ENCODE measurements around the gene LRCH4.

Gene LRCH4

GRCh38 chr7:100580466-100581283 is 5.3 kb downstream of the LRCH4 start:
- DNase-seq (ENCODE audit: low spot score) = no peak
- H3K4me3 ChIP-seq = no peak overlapping the region
- H3K27ac ChIP-seq = no peak overlapping the region
- TF ChIP-seq, protein P1, sequence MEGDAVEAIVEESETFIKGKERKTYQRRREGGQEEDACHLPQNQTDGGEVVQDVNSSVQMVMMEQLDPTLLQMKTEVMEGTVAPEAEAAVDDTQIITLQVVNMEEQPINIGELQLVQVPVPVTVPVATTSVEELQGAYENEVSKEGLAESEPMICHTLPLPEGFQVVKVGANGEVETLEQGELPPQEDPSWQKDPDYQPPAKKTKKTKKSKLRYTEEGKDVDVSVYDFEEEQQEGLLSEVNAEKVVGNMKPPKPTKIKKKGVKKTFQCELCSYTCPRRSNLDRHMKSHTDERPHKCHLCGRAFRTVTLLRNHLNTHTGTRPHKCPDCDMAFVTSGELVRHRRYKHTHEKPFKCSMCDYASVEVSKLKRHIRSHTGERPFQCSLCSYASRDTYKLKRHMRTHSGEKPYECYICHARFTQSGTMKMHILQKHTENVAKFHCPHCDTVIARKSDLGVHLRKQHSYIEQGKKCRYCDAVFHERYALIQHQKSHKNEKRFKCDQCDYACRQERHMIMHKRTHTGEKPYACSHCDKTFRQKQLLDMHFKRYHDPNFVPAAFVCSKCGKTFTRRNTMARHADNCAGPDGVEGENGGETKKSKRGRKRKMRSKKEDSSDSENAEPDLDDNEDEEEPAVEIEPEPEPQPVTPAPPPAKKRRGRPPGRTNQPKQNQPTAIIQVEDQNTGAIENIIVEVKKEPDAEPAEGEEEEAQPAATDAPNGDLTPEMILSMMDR (IDR thresholded peaks at IDR 0.05) = no peak

DNA sequence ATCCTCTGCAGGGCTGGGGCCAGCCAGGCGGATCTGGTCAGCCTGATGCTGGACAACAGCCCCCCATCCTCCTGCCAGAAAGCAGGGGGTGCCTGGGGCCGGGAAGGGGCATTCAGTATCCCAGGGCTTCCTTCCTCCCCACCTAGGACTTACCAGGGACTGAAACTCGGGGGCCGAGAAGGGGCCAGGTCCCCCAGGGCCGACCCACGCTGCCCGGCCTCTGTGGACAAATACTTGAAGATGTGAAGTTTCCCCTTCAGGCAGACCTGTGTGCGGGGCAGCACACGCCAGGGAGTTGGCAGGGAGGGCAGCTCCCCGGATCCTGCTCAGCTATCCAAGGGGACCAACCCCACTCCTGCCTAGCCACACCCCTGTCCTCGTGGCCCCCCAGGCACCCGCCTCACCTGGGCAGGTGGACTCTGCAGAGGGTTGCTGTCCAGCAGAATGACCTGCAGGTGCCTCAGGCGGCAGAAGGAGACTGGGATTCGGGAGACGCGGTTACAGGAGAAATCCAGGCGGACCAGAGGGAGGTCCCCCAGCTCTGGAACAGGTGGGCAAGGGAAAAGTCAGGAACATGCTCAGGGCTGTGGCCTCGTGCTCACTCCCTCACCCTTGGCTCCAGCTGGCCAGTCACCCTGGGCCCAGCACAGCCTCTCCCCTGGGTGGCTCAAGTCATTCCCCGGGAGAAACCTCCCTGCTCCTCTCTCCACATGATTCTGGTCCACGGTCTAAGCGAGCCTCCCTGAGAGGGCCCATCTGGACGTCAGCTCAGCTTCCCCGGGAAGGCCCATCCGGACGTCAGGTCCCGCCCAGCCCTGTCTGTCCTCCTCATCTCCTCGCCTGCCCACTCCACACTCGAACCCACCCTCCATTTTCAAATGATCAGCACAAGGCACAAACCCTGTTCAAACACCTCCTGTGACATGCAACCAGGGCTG is 7.4 kb downstream of the LRCH4 start:
- DNase-seq (ENCODE audit: low spot score) = no peak
- no peak overlapping the region for H3K27ac ChIP-seq
- TF ChIP-seq, protein P1 (IDR thresholded peaks at IDR 0.05) = no peak
- H3K4me3 ChIP-seq = no peak overlapping the region

DNA sequence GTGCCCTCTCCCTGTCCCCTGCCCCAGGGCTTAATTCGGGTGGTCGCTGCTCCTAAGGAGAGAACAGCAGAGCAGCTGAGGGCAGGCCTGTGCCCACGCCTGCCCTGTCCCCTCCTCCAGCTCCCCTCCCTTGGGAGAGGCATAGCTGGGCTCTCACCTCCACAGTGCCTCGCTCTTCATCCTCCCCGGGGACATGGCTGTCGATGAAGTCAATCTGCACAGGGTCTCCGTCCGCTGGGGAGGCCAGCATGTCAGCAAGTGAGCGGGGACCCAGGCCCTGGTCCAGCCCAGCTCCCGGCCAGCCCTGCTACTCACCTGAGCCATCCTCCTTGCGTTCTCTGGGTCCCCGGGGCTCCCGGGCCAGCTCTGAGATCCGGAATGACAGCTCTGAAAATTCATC is 8.4 kb downstream of the LRCH4 start:
- DNase-seq (ENCODE audit: low spot score) = no peak
- Histone ChIP-seq H3K4me3 (no peak overlapping the region), H3K27ac (no peak overlapping the region)
- TF ChIP-seq, protein P1 (IDR thresholded peaks at IDR 0.05) = no peak

DNA sequence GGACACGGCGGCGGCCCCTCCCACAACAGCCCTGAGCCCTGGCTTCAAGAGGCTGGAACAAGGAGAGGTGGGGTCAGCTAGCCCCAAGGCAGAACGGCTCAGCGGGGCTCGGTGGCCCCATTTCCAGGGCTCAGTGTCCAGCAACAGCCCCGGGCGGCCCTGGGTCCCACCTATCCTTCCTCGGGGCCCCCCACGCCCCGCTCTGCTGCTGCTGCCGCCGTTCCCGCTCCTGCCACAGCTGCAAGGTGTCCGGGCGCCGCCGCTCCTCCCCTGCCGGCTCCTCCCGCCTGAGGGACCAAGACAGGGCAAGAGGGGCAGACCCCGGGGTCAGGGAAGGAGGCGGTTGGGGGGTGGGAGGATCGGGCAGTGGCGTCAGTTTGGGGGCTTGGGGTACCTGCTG is 8.8 kb downstream of the LRCH4 start:
- TF ChIP-seq, protein P1 (IDR thresholded peaks at IDR 0.05) = no peak
- DNase-seq (ENCODE audit: low spot score) = no peak
- Histone ChIP-seq H3K4me3 (no peak overlapping the region), H3K27ac (no peak overlapping the region)

DNA sequence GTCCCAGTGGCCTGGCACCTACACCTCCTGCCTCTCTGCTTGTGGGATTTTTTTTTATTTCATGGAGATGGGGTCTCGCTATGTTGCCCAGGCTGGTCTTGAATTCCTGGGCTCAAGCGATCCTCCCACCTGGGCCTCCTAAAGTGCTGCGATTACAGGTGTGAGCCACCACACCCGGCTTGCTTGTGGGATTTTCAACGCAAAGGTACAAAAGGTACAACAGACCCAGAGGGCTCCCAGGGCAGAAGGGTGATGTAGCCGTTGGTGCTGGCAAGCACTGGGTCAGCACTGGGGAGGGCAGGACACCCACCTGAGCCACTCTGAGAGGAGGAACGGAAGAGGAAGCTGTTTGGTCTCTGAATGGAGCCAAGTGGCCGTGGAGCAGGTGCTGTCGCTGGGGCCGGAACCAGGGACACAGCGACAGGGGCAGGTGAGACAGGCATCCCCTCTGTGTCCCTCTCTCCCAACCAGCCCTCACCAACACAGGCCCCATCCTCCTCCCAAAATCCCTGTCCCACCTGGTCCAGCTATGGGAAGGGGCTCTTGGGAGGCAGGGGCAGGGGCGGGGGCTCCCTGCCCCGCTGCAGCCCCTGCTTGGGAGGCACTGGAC is 9.4 kb downstream of the LRCH4 start:
- DNase-seq (ENCODE audit: low spot score) = no peak
- Histone ChIP-seq H3K27ac (no peak overlapping the region), H3K4me3 (no peak overlapping the region)
- TF ChIP-seq, protein P1 (IDR thresholded peaks at IDR 0.05) = no peak

DNA sequence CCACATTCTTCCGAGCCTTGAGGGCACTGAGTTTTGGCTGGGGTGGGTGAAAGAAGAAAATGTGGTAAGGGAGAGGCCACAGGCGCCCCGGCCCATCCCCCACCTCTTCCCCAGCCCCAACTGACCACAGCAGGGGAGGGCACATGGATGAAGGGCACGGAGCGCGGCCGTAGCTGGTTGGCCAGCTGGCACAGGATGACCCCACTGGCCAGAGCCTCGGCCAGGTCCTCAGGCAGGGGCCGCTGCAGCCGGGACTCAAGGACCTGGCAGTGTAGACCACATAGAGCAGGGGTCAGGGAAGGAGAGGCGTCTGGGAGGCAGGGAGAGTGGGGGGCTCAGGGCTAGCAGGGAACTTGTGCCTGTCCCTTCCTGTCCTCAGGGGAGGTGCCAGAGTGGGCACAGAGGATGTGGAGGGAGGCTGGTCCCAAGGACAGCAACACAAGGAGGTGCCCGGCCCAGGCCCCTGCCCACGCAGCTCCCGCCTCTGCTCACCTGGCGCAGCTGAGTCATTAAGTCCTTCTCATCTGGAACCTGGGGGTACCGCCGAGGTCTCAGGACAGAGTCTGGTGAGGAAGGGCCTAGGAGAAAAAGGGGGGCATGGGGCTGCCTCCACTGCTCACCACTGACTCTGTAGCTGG is 10.1 kb downstream of the LRCH4 start:
- no peak for DNase-seq (ENCODE audit: low spot score)
- H3K27ac ChIP-seq = no peak overlapping the region

More for the DNA sequence above, 10.1 kb downstream of the LRCH4 start:
- no peak overlapping the region for H3K4me3 ChIP-seq
- TF ChIP-seq, protein P1 (IDR thresholded peaks at IDR 0.05) = no peak

Data from coronary artery (tissue), 2 donors.